LNCAP (cell line): ENCODE data around the gene DNAJC27.

ENCODE experiments used
- CTCF ChIP-seq: fragments of 450-650 bp; IDR thresholded peaks from 2 replicates; pipeline ENCODE4 v1.5.1; 2017; ENCODE audit warnings: mild to moderate bottlenecking

The DNAJC27 gene

GRCh38 chr2:24971536-24972314 is at the start of gene DNAJC27:
DNAJC27 (minus strand) TSS chr2:24971955; CDS start chr2:24971904, 51 bp downstream.
- TF ChIP-seq CTCF, result no peak

GRCh38 chr2:25018681-25019080 is 46.9 kb upstream of the DNAJC27 start:
- TF ChIP-seq CTCF, result no peak

- TF ChIP-seq CTCF, result no peak
These were observed 42.9 kb upstream of the DNAJC27 start for GRCh38 chr2:25014631-25015030.

- TF ChIP-seq CTCF, result no peak
These were observed 38.2 kb upstream of the DNAJC27 start for GRCh38 chr2:25009954-25010353.

GRCh38 chr2:25002066-25002465 is 30.3 kb upstream of the DNAJC27 start:
- no peak for TF ChIP-seq CTCF

- TF ChIP-seq CTCF, result no peak
These were observed 29.5 kb upstream of the DNAJC27 start for GRCh38 chr2:25001325-25001637.

- TF ChIP-seq CTCF, result no peak
These were observed 29.0 kb upstream of the DNAJC27 start for GRCh38 chr2:25000503-25001324.
